GM19351 (cell line): ENCODE results near the gene SUSD1.
A peak's percentile ranks its signal among the peaks of the same experiment; 100 is the strongest.
"Not testable (repeated sequence)": the region's sequence is repeated elsewhere in the genome, so short reads cannot be mapped to it uniquely, and the experiment has no call there.

Experiments used
- ATAC-seq: cut with Tn5 transposase; IDR thresholded peaks from one replicate; pipeline ENCODE4 v1.9.1; 2021; ENCODE audit warnings: mild to moderate bottlenecking, moderate library complexity; ENCODE audit not compliant: unreplicated experiment

SUSD1 gene

GRCh38 chr9:112104401-112104800 lies 70.7 kb downstream of the SUSD1 start:
- ATAC-seq = no peak

- no peak for ATAC-seq
Measured at GRCh38 chr9:112103405-112103804, 71.7 kb downstream of the SUSD1 start.

- no peak for ATAC-seq
Measured at GRCh38 chr9:112097712-112098688, 77.1 kb downstream of the SUSD1 start.

- ATAC-seq = no peak
Measured at GRCh38 chr9:112094948-112095681, 80.0 kb downstream of the SUSD1 start.

- ATAC-seq = no peak
Measured at GRCh38 chr9:112094241-112094640, 80.9 kb downstream of the SUSD1 start.

GRCh38 chr9:112093870-112094216 lies 81.3 kb downstream of the SUSD1 start:
- no peak for ATAC-seq

- no peak for ATAC-seq
Measured at GRCh38 chr9:112093147-112093869, 81.8 kb downstream of the SUSD1 start.

- ATAC-seq = no peak
Measured at GRCh38 chr9:112091810-112092209, 83.3 kb downstream of the SUSD1 start.

GRCh38 chr9:112087506-112087905 lies 87.6 kb downstream of the SUSD1 start:
- ATAC-seq = no peak

- no peak for ATAC-seq
Measured at GRCh38 chr9:112086627-112087026, 88.5 kb downstream of the SUSD1 start.

GRCh38 chr9:112084907-112085306 lies 90.2 kb downstream of the SUSD1 start:
- ATAC-seq = no peak

GRCh38 chr9:112084334-112084733 lies 90.8 kb downstream of the SUSD1 start:
- no peak for ATAC-seq

- ATAC-seq = no peak
Measured at GRCh38 chr9:112081918-112082729, 93.0 kb downstream of the SUSD1 start.

- ATAC-seq = no peak
Measured at GRCh38 chr9:112080831-112081542, 94.1 kb downstream of the SUSD1 start.

- ATAC-seq = peak; percentile 40
Measured at GRCh38 chr9:112078432-112078831, 96.7 kb downstream of the SUSD1 start.

- ATAC-seq = peak; percentile 40
Measured at GRCh38 chr9:112076814-112077213, 98.3 kb downstream of the SUSD1 start.

GRCh38 chr9:112075009-112075378 lies 100.1 kb downstream of the SUSD1 start:
- no peak for ATAC-seq

GRCh38 chr9:112074250-112075008 lies 100.7 kb downstream of the SUSD1 start:
- peak; percentile 39 for ATAC-seq

- not testable (repeated sequence) for ATAC-seq
Measured at GRCh38 chr9:112073639-112074173, 101.4 kb downstream of the SUSD1 start.
